Stomach (tissue), 4 donors: Measurements from ENCODE around the gene FOXJ2.

Source experiments
- CTCF ChIP-seq, 7 experiments: fragments of 450-650 bp in 4 of 7; fragments of 200-600 bp in 3 of 7; sonication (generic) in 3 of 7; IDR thresholded peaks; one replicate each; pipeline ENCODE4 v1.5.1; 2016 to 2019; ENCODE audit warnings: antibody characterized with exemption in 7 of 7, control low read depth in 2 of 7, mild to moderate bottlenecking in 1 of 7
- EP300 ChIP-seq: sonication (generic); formaldehyde crosslinking; IDR thresholded peaks from one replicate; pipeline ENCODE4 v1.6.1; 2017; ENCODE audit warnings: antibody characterized with exemption
- POLR2A ChIP-seq, 4 donors: fragments of 450-650 bp; IDR thresholded peaks; one replicate each; pipeline ENCODE4 v1.6.1; 2016; ENCODE audit warnings: antibody characterized with exemption in 4 of 4, control low read depth in 2 of 4, mild to moderate bottlenecking in 1 of 4, moderate library complexity in 1 of 4
- POLR2AphosphoS5 ChIP-seq, 3 donors: sonication (generic); formaldehyde crosslinking; IDR thresholded peaks; one replicate each; pipeline ENCODE4 v1.6.1; 2016; ENCODE audit warnings: antibody characterized with exemption in 3 of 3

GRCh38 chr12:8031872-8032241 is 659 bp upstream of the FOXJ2 start:
- TF ChIP-seq POLR2AphosphoS5 (IDR thresholded peaks at IDR 0.05): no peak
- no peak for TF ChIP-seq CTCF (IDR thresholded peaks at IDR 0.05)
- no peak for TF ChIP-seq POLR2A (IDR thresholded peaks at IDR 0.05)
- no peak for TF ChIP-seq EP300
